ENCODE results near the gene SRM. TPM values are rescaled to one million over a fixed set of nuclear protein-coding genes. Genes with fewer than 3 reads are reported as not detected.

Gene SRM
- total RNA-seq, 4 donors from 2014 or later: 40.8 to 69.7 (median 48.8) TPM

GRCh38 chr1:11031624-11032262, 28.1 kb downstream of the SRM start:
- Histone ChIP-seq H3K4me1 (no peaks in the 10 kb centered on the region), H3K9me3 (no peaks in the 10 kb centered on the region), H3K27ac (replicated peaks in 1 of 4) (no peak overlapping the region), H3K4me3 (no peak overlapping the region), H3K27me3 (no peaks in the 10 kb centered on the region), H3K36me3 (peaks cover 0 to 33% (median 24%) of the 10 kb centered on the region in 4 donors)
- intact Hi-C loops (cut with DNase I): no loop called here
- no peak for TF ChIP-seq POLR2AphosphoS5 (IDR thresholded peaks at IDR 0.05)
- TF ChIP-seq EP300 (IDR thresholded peaks at IDR 0.05): no peak
- no peak for TF ChIP-seq POLR2A (IDR thresholded peaks at IDR 0.05; ENCODE audit: low read depth)
- no peak for TF ChIP-seq CTCF (IDR thresholded peaks at IDR 0.05)
- 89% methylated on average over 10 of the region's 10 CpGs for WGBS
- DNase-seq (ENCODE audit: extremely low spot score): no peak

- Histone ChIP-seq H3K27me3 (no peaks in the 10 kb centered on the region), H3K4me1 (no peaks in the 10 kb centered on the region), H3K4me3 (no peak overlapping the region), H3K9me3 (no peaks in the 10 kb centered on the region), H3K36me3 (peaks cover 8 to 42% (median 33%) of the 10 kb centered on the region in 4 donors), H3K27ac (replicated peaks in 1 of 4) (no peak overlapping the region)
- intact Hi-C loops (cut with DNase I): no loop called here
- WGBS: 91% methylated on average over 9 of the region's 9 CpGs
- TF ChIP-seq CTCF (IDR thresholded peaks at IDR 0.05) (no peak), POLR2AphosphoS5 (IDR thresholded peaks at IDR 0.05) (no peak), EP300 (IDR thresholded peaks at IDR 0.05) (no peak), POLR2A (IDR thresholded peaks at IDR 0.05; ENCODE audit: low read depth) (no peak)
- no peak for DNase-seq (ENCODE audit: extremely low spot score)
Observed at GRCh38 chr1:11030865-11031264, 29.0 kb downstream of the SRM start.

- TF ChIP-seq CTCF (IDR thresholded peaks at IDR 0.05): no peak
- no peak for TF ChIP-seq EP300 (IDR thresholded peaks at IDR 0.05)
- no peak for TF ChIP-seq POLR2A (IDR thresholded peaks at IDR 0.05; ENCODE audit: low read depth)
- TF ChIP-seq POLR2AphosphoS5 (IDR thresholded peaks at IDR 0.05): no peak
- Histone ChIP-seq H3K4me3 (no peak overlapping the region), H3K27me3 (no peaks in the 10 kb centered on the region), H3K4me1 (peaks cover 0 to 3% (median 0%) of the 10 kb centered on the region in 4 donors), H3K9me3 (no peaks in the 10 kb centered on the region), H3K27ac (replicated peaks in 1 of 4) (no peak overlapping the region), H3K36me3 (peaks cover 26 to 70% (median 59%) of the 10 kb centered on the region in 4 donors)
- intact Hi-C loops (cut with DNase I): no loop called here
- DNase-seq (ENCODE audit: extremely low spot score): no peak
- 84% methylated on average over 3 of the region's 3 CpGs for WGBS
Observed at GRCh38 chr1:11028018-11028417, 31.8 kb downstream of the SRM start.

GRCh38 chr1:11027316-11027715, 32.5 kb downstream of the SRM start:
- 75% methylated on average over 6 of the region's 6 CpGs for WGBS
- intact Hi-C loops (cut with DNase I): no loop called here
- TF ChIP-seq EP300 (IDR thresholded peaks at IDR 0.05) (no peak), POLR2AphosphoS5 (IDR thresholded peaks at IDR 0.05) (no peak), CTCF (IDR thresholded peaks at IDR 0.05) (no peak), POLR2A (IDR thresholded peaks at IDR 0.05; ENCODE audit: low read depth) (no peak)
- H3K27ac ChIP-seq (replicated peaks in 1 of 4): no peak overlapping the region
- peaks cover 0 to 3% (median 0%) of the 10 kb centered on the region in 4 donors for H3K4me1 ChIP-seq
- H3K27me3 ChIP-seq: no peaks in the 10 kb centered on the region
- H3K4me3 ChIP-seq: no peak overlapping the region
- no peak for DNase-seq (ENCODE audit: extremely low spot score)
- H3K9me3 ChIP-seq: no peaks in the 10 kb centered on the region
- H3K36me3 ChIP-seq: peaks cover 33 to 77% (median 66%) of the 10 kb centered on the region in 4 donors

GRCh38 chr1:11026903-11027302, 32.9 kb downstream of the SRM start:
- TF ChIP-seq POLR2AphosphoS5 (IDR thresholded peaks at IDR 0.05): no peak
- no peak for TF ChIP-seq POLR2A (IDR thresholded peaks at IDR 0.05; ENCODE audit: low read depth)
- no peak for TF ChIP-seq CTCF (IDR thresholded peaks at IDR 0.05)
- no peak for TF ChIP-seq EP300 (IDR thresholded peaks at IDR 0.05)
- WGBS: 88% methylated on average over 5 of the region's 5 CpGs
- Histone ChIP-seq H3K36me3 (peaks cover 37 to 81% (median 70%) of the 10 kb centered on the region in 4 donors), H3K4me1 (peaks cover 0 to 3% (median 0%) of the 10 kb centered on the region in 4 donors), H3K27me3 (no peaks in the 10 kb centered on the region), H3K27ac (replicated peaks in 1 of 4) (no peak overlapping the region), H3K9me3 (no peaks in the 10 kb centered on the region), H3K4me3 (no peak overlapping the region)
- no peak for DNase-seq (ENCODE audit: extremely low spot score)
- intact Hi-C loops (cut with DNase I): no loop called here

Data from esophagus muscularis mucosa (tissue), 4 donors.